Neural cell (in vitro differentiated cells): ENCODE results near the gene PRPH. TPM values are rescaled to one million over a fixed set of nuclear protein-coding genes. Genes with fewer than 3 reads are reported as not detected.

Experiments used
- H2AFZ ChIP-seq: fragments of 200-600, 300-800 bp; sonication (generic), shearing (Covaris generic); 2 replicates; pipeline ENCODE4 v1.6.0; 2014; ENCODE audit warnings: low read depth, mild to moderate bottlenecking, antibody characterized with exemption, low read length, moderate library complexity
- H3F3A ChIP-seq: fragments of 200-600 bp; shearing (Covaris generic); 2 replicates; pipeline ENCODE4 v1.6.1; 2016; ENCODE audit warnings: mild to moderate bottlenecking, moderate library complexity, mixed read lengths, antibody characterized with exemption, low read length; ENCODE audit not compliant: insufficient read depth, poor library complexity, severe bottlenecking
- H3K27ac ChIP-seq: fragments of 200-600, 300-800 bp; sonication (generic), shearing (Covaris generic); 2 replicates; pipeline ENCODE4 v1.5.1; 2014; ENCODE audit warnings: mild to moderate bottlenecking, low read length, moderate library complexity
- H3K27me3 ChIP-seq: fragments of 300-800, 200-600 bp; sonication (generic), shearing (Covaris generic); 2 replicates; pipeline ENCODE4 v1.6.0; 2014; ENCODE audit warnings: mild to moderate bottlenecking, low read depth, low read length, moderate library complexity; ENCODE audit not compliant: insufficient read depth
- H3K36me3 ChIP-seq: fragments of 300-800, 200-600 bp; sonication (generic), shearing (Covaris generic); 2 replicates; pipeline ENCODE4 v1.5.1; 2014; ENCODE audit warnings: mild to moderate bottlenecking, antibody characterized with exemption, low read length, moderate library complexity; ENCODE audit not compliant: insufficient read depth
- H3K4me2 ChIP-seq: fragments of 300-800, 200-600 bp; sonication (generic), shearing (Covaris generic); 2 replicates; pipeline ENCODE4 v1.6.0; 2014; ENCODE audit warnings: mild to moderate bottlenecking, low read length
- H3K4me3 ChIP-seq: fragments of 300-800, 200-600 bp; sonication (generic), shearing (Covaris generic); 2 replicates; pipeline ENCODE4 v1.5.1; 2014; ENCODE audit warnings: mild to moderate bottlenecking, low read length, moderate library complexity
- H3K79me2 ChIP-seq: fragments of 200-600 bp; shearing (Covaris generic); replicated peaks from 2 replicates; pipeline ENCODE4 v1.6.0; 2014; ENCODE audit warnings: mild to moderate bottlenecking, low read length, moderate library complexity; ENCODE audit not compliant: insufficient read depth
- H3K9ac ChIP-seq: fragments of 300-800, 200-600 bp; sonication (generic), shearing (Covaris generic); 2 replicates; pipeline ENCODE4 v1.6.1; 2016; ENCODE audit warnings: mild to moderate bottlenecking, low read length, mixed read lengths
- H3K9me2 ChIP-seq: fragments of 200-600 bp; shearing (Covaris generic); 2 replicates; pipeline ENCODE4 v1.6.1; 2016; ENCODE audit warnings: mild to moderate bottlenecking, low read length, mixed read lengths; ENCODE audit not compliant: insufficient read depth
- H3K9me3 ChIP-seq: fragments of 200-600, 300-800 bp; sonication (generic), shearing (Covaris generic); 2 replicates; pipeline ENCODE4 v1.6.1; 2016; ENCODE audit warnings: mild to moderate bottlenecking, mixed run types, low read length, moderate library complexity, mixed read lengths
- H4K20me1 ChIP-seq: fragments of 200-600 bp; shearing (Covaris generic); 2 replicates; pipeline ENCODE4 v1.6.1; 2016; ENCODE audit warnings: mild to moderate bottlenecking, mixed run types; ENCODE audit not compliant: insufficient read depth
- CTCF ChIP-seq: fragments of 450-650 bp; IDR thresholded peaks from 2 replicates; pipeline ENCODE4 v1.5.1; 2014; ENCODE audit warnings: antibody characterized with exemption, mild to moderate bottlenecking, moderate library complexity; ENCODE audit not compliant: poor library complexity, severe bottlenecking
- EP300 ChIP-seq: fragments of 450-650 bp; conservative IDR thresholded peaks from 2 replicates; pipeline ENCODE4 v1.6.1; 2014; ENCODE audit warnings: antibody characterized with exemption, mild to moderate bottlenecking, moderate library complexity; ENCODE audit not compliant: poor library complexity, severe bottlenecking
- EZH2 ChIP-seq: fragments of 200-600, 300-800 bp; shearing (Covaris generic), sonication (generic); IDR thresholded peaks from 2 replicates; pipeline ENCODE4 v1.6.1; 2014; ENCODE audit warnings: antibody characterized with exemption, low read length, borderline replicate concordance, mild to moderate bottlenecking; ENCODE audit not compliant: insufficient read depth, poor library complexity, severe bottlenecking
- MXI1 ChIP-seq: fragments of 450-650 bp; conservative IDR thresholded peaks from 2 replicates; pipeline ENCODE4 v1.6.1; 2014; ENCODE audit warnings: antibody characterized with exemption, mild to moderate bottlenecking; ENCODE audit not compliant: poor library complexity, severe bottlenecking
- POLR2AphosphoS5 ChIP-seq: IDR thresholded peaks from 2 replicates; pipeline ENCODE4 v1.6.1; 2012
- RAD21 ChIP-seq: fragments of 450-650 bp; conservative IDR thresholded peaks from 2 replicates; pipeline ENCODE4 v1.6.1; 2014; ENCODE audit warnings: antibody characterized with exemption, mild to moderate bottlenecking, moderate library complexity
- REST ChIP-seq: IDR thresholded peaks from 2 replicates; pipeline ENCODE4 v1.6.1; 2012; ENCODE audit warnings: borderline replicate concordance
- SMC3 ChIP-seq: fragments of 450-650 bp; conservative IDR thresholded peaks from 2 replicates; pipeline ENCODE4 v1.6.1; 2014; ENCODE audit warnings: antibody characterized with exemption, mild to moderate bottlenecking, moderate library complexity; ENCODE audit not compliant: poor library complexity
- TAF1 ChIP-seq: IDR thresholded peaks from 2 replicates; pipeline ENCODE4 v1.6.1; 2012; ENCODE audit warnings: low read depth
- polyA plus RNA-seq: library from polyadenylated mRNA; depleted of rRNA; stranded (reverse); fragments of >200 nt; gene quantifications from 2 replicates; pipeline ENCODE4 v1.2.3, GENCODE V29; 2014

Gene PRPH
- polyA plus RNA-seq, 1 donor from 2014 or later = not detected

DNA sequence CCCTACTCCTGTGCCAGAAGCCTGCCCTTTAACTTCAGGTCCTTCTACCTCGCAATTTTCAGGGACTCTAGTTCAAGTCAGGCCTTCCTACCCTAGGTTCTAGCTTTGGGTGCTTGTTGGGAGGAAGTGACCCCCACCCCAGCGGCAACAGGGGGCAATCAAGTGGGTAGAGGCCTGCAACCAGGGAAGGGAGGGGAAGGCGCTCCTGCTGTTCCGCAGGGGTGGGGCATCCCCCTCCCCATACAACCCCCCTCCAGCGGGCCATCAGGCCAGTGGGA lies 204 bp upstream of the PRPH start:
- no peak overlapping the region for H3K27ac ChIP-seq
- no peaks in the 10 kb centered on the region for H4K20me1 ChIP-seq
- no peak overlapping the region for H3K4me3 ChIP-seq
- H3K9me2 ChIP-seq = no peaks in the 10 kb centered on the region
- H3K36me3 ChIP-seq = no peaks in the 10 kb centered on the region
- no peak overlapping the region for H3K4me2 ChIP-seq
- no peaks in the 10 kb centered on the region for H3K79me2 ChIP-seq
- H2AFZ ChIP-seq = no peak overlapping the region
- no peaks in the 10 kb centered on the region for H3F3A ChIP-seq
- H3K9me3 ChIP-seq = no peaks in the 10 kb centered on the region
- H3K9ac ChIP-seq = no peak overlapping the region
- TF ChIP-seq CTCF = no peak
- peaks cover 63% of the 10 kb centered on the region for H3K27me3 ChIP-seq

- no peaks in the 10 kb centered on the region for H3K9me2 ChIP-seq
- peaks cover 63% of the 10 kb centered on the region for H3K27me3 ChIP-seq
- no peaks in the 10 kb centered on the region for H3K36me3 ChIP-seq
- H3K27ac ChIP-seq = no peak overlapping the region
- TF ChIP-seq MXI1 = no peak
- TF ChIP-seq RAD21 = no peak
- no peak for TF ChIP-seq REST
- no peak for TF ChIP-seq SMC3
- peak; percentile 65 for TF ChIP-seq EZH2
- peak; percentile 60 for TF ChIP-seq CTCF
- no peak for TF ChIP-seq TAF1
- TF ChIP-seq EP300 = no peak
- TF ChIP-seq POLR2AphosphoS5 = no peak
- peak overlapping the region; percentile 59 for H3K4me3 ChIP-seq
- no peaks in the 10 kb centered on the region for H3K9me3 ChIP-seq
- H3K4me2 ChIP-seq = no peak overlapping the region
- no peaks in the 10 kb centered on the region for H4K20me1 ChIP-seq
- no peak overlapping the region for H3K9ac ChIP-seq
- H3K79me2 ChIP-seq = no peaks in the 10 kb centered on the region
- no peaks in the 10 kb centered on the region for H3F3A ChIP-seq
- no peak overlapping the region for H2AFZ ChIP-seq
These were observed 1.3 kb downstream of the PRPH start for GRCh38 chr12:49296034-49296835.
